Fibroblast of lung (primary cell): ENCODE results near the gene CROT.

Source experiments
- CTCF ChIP-seq, 2 donors: IDR thresholded peaks in 1 of 2; conservative IDR thresholded peaks in 1 of 2; 1 replicate in 1 of 2; 2 replicates in 1 of 2; pipeline ENCODE4 v1.5.1; 2011 to 2012; ENCODE audit warnings: low read length in 2 of 2, control low read depth in 1 of 2, inconsistent platforms in 1 of 2, low read depth in 1 of 2, mild to moderate bottlenecking in 1 of 2
- EZH2 ChIP-seq: IDR thresholded peaks from 2 replicates; pipeline ENCODE4 v1.5.1; 2012; ENCODE audit warnings: low read length, control low read depth, mild to moderate bottlenecking; ENCODE audit errors: missing control alignments

GRCh38 chr7:87331687-87332252 is 13.7 kb upstream of the CROT start:
- no peak for TF ChIP-seq EZH2
- TF ChIP-seq CTCF (conservative IDR thresholded peaks at IDR 0.05 in 1 of 2, IDR thresholded peaks at IDR 0.05 in 1 of 2; ENCODE audit: low read depth in 1 of 2, low read length in 2 of 2), result no peak
